H1 (cell line): ENCODE results near the gene CCDC30. TPM values are rescaled to one million over a fixed set of nuclear protein-coding genes. Genes with fewer than 3 reads are reported as not detected.

ENCODE experiments used
- BRCA1 ChIP-seq: IDR thresholded peaks from 2 replicates; pipeline ENCODE4 v1.6.1; 2012; ENCODE audit warnings: low read depth, low read length, improper control_type of control experiment
- CHD7 ChIP-seq: fragments of 300-600 bp; sonication (generic); IDR thresholded peaks from 2 replicates; pipeline ENCODE4 v1.7.1; 2012; ENCODE audit warnings: low read length, moderate library complexity, mild to moderate bottlenecking, inconsistent platforms; ENCODE audit not compliant: insufficient replicate concordance
- HDAC2 ChIP-seq, 2 experiments: fragments of 300-600 bp in 1 of 2; sonication (generic) in 1 of 2; IDR thresholded peaks; 2 replicates each; pipeline ENCODE4 v1.6.1; 2011 to 2012; ENCODE audit warnings: low read depth in 2 of 2, low read length in 2 of 2, mild to moderate bottlenecking in 2 of 2, moderate library complexity in 2 of 2, borderline replicate concordance in 1 of 2, inconsistent platforms in 1 of 2
- MAFK ChIP-seq: IDR thresholded peaks from 2 replicates; pipeline ENCODE4 v1.6.1; 2012; ENCODE audit warnings: low read depth, mild to moderate bottlenecking, improper control_type of control experiment, low read length
- RFX5 ChIP-seq: IDR thresholded peaks from 2 replicates; pipeline ENCODE4 v1.6.1; 2011; ENCODE audit warnings: low read depth, low read length, improper control_type of control experiment, borderline replicate concordance
- SP2 ChIP-seq: IDR thresholded peaks from 2 replicates; pipeline ENCODE4 v1.6.1; 2012; ENCODE audit warnings: mild to moderate bottlenecking, low read length, inconsistent platforms
- TAF1 ChIP-seq: IDR thresholded peaks from 2 replicates; pipeline ENCODE4 v1.6.1; 2011; ENCODE audit warnings: mild to moderate bottlenecking, low read depth, low read length
- TCF12 ChIP-seq: IDR thresholded peaks from 2 replicates; pipeline ENCODE4 v1.6.1; 2011; ENCODE audit warnings: low read depth, mild to moderate bottlenecking, low read length
- polyA plus RNA-seq, 7 experiments: library from polyadenylated mRNA; depleted of rRNA in 3 of 7; stranded (reverse) in 5 of 7; unstranded in 2 of 7; fragments of >200 nt in 5 of 7; fragments of 200-250 nt in 2 of 7; gene quantifications; 1 replicate in 5 of 7; 2 replicates in 1 of 7; 4 replicates in 1 of 7; pipeline versions ENCODE4 v1.2.1 to v1.2.3, GENCODE V29; 2011 to 2013; ENCODE audit warnings: missing spikeins in 2 of 7, mixed read lengths in 2 of 7
- total RNA-seq: library from RNA; stranded (reverse); fragmentation: NEBNext Ultra II Directional; extraction: Animal tissue kit (Norgen Biotek cat#: 25700); gene quantifications from 2 replicates; pipeline ENCODE4 v1.2.1, GENCODE V29; 2021
- TF ChIP-seq, protein P1 (sequence below), 3 experiments: IDR thresholded peaks; 1 replicate in 2 of 3; 2 replicates in 1 of 3; pipeline versions ENCODE4 v1.5.1 to v1.6.1; 2011; ENCODE audit warnings: low read length in 3 of 3, mild to moderate bottlenecking in 3 of 3, inconsistent platforms in 2 of 3, low read depth in 1 of 3, moderate library complexity in 1 of 3; ENCODE audit not compliant: insufficient read depth in 1 of 3; ENCODE audit errors: control extremely low read depth in 1 of 3

CCDC30 gene
- total and polyA plus RNA-seq, 2 of the 8 experiments (the other 6 are each of a cell fraction or from before 2014, with no cell fraction given), result 0.60 to 1.8 TPM

- TF ChIP-seq CHD7, result no peak
- TF ChIP-seq, protein P1, sequence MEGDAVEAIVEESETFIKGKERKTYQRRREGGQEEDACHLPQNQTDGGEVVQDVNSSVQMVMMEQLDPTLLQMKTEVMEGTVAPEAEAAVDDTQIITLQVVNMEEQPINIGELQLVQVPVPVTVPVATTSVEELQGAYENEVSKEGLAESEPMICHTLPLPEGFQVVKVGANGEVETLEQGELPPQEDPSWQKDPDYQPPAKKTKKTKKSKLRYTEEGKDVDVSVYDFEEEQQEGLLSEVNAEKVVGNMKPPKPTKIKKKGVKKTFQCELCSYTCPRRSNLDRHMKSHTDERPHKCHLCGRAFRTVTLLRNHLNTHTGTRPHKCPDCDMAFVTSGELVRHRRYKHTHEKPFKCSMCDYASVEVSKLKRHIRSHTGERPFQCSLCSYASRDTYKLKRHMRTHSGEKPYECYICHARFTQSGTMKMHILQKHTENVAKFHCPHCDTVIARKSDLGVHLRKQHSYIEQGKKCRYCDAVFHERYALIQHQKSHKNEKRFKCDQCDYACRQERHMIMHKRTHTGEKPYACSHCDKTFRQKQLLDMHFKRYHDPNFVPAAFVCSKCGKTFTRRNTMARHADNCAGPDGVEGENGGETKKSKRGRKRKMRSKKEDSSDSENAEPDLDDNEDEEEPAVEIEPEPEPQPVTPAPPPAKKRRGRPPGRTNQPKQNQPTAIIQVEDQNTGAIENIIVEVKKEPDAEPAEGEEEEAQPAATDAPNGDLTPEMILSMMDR (IDR thresholded peaks at IDR 0.05; ENCODE audit: control extremely low read depth in 1 of 3, insufficient read depth in 1 of 3, low read depth in 1 of 3, low read length in 3 of 3), result no peak
- TF ChIP-seq TAF1, result no peak
- TF ChIP-seq BRCA1, result no peak
- no peak for TF ChIP-seq RFX5
- TF ChIP-seq SP2, result no peak
- no peak for TF ChIP-seq TCF12
- TF ChIP-seq HDAC2 (IDR thresholded peaks at IDR 0.05; ENCODE audit: borderline replicate concordance in 1 of 2, low read depth in 2 of 2, low read length in 2 of 2), result no peak
- no peak for TF ChIP-seq MAFK
Observed at GRCh38 chr1:42676534-42677087, 213.5 kb downstream of the CCDC30 start (continued).
